HG02642 (cell line): ENCODE results near the gene TRIP6.

ENCODE experiments used
- ATAC-seq: cut with Tn5 transposase; IDR thresholded peaks from one replicate; pipeline ENCODE4 v1.9.1; 2021; ENCODE audit warnings: mild to moderate bottlenecking; ENCODE audit not compliant: unreplicated experiment, poor library complexity

The TRIP6 gene

GRCh38 chr7:100867776-100868485 is 744 bp downstream of the TRIP6 start:
- peak; percentile 9 for ATAC-seq

- no peak for ATAC-seq
Observed at GRCh38 chr7:100873599-100874299, 6.6 kb downstream of the TRIP6 start.

GRCh38 chr7:100874300-100874576 is 7.1 kb downstream of the TRIP6 start:
- no peak for ATAC-seq

- ATAC-seq, result peak; percentile 93
Observed at GRCh38 chr7:100874577-100875355, 7.6 kb downstream of the TRIP6 start, which contains the start of gene SRRT. Gene SRRT, plus strand, starts transcription at chr7:100875103. Its CDS starts 488 bp downstream, at chr7:100875591.

GRCh38 chr7:100875356-100875751 is 8.2 kb downstream of the TRIP6 start:
- ATAC-seq, result peak; percentile 25

- ATAC-seq, result no peak
Observed at GRCh38 chr7:100878013-100878412, 10.8 kb downstream of the TRIP6 start.

- no peak for ATAC-seq
Observed at GRCh38 chr7:100878685-100879084, 11.5 kb downstream of the TRIP6 start.

- ATAC-seq, result no peak
Observed at GRCh38 chr7:100879685-100880261, 12.6 kb downstream of the TRIP6 start.

- ATAC-seq, result no peak
Observed at GRCh38 chr7:100880645-100881044, 13.5 kb downstream of the TRIP6 start.

GRCh38 chr7:100881136-100881535 is 13.9 kb downstream of the TRIP6 start:
- ATAC-seq, result no peak

GRCh38 chr7:100882201-100882600 is 15.0 kb downstream of the TRIP6 start:
- ATAC-seq, result no peak

- ATAC-seq, result no peak
Observed at GRCh38 chr7:100882785-100883526, 15.8 kb downstream of the TRIP6 start.

- no peak for ATAC-seq
Observed at GRCh38 chr7:100884736-100885439, 17.7 kb downstream of the TRIP6 start.

- ATAC-seq, result no peak
Observed at GRCh38 chr7:100885440-100886141, 18.4 kb downstream of the TRIP6 start.

GRCh38 chr7:100886142-100886935 is 19.2 kb downstream of the TRIP6 start:
- no peak for ATAC-seq

- no peak for ATAC-seq
Observed at GRCh38 chr7:100886936-100887515, 19.8 kb downstream of the TRIP6 start.

- ATAC-seq, result peak; percentile 43
Observed at GRCh38 chr7:100887516-100888290, 20.5 kb downstream of the TRIP6 start.
